DND-41 (cell line): ENCODE data around the gene ATP10D.

ENCODE experiments used
- ATAC-seq: fragments of 200-7000 bp; cut with Tn5 transposase; 3 replicates; pipeline ENCODE4 v1.9.1; 2021; ENCODE audit warnings: low read depth; ENCODE audit not compliant: insufficient read depth
- DNase-seq: peaks from one replicate; pipeline ENCODE4 v3.0.0-alpha.2; 2020
- H2AFZ ChIP-seq: 2 replicates; pipeline ENCODE4 v1.6.0; 2012; ENCODE audit warnings: low read depth, low read length
- H3K27ac ChIP-seq: 2 replicates; pipeline ENCODE4 v1.5.1; 2012; ENCODE audit warnings: low read length, inconsistent platforms
- H3K27me3 ChIP-seq: fragments of 200-600 bp; sonication (generic); 2 replicates; pipeline ENCODE4 v1.6.0; 2012; ENCODE audit warnings: low read length, mild to moderate bottlenecking, inconsistent platforms; ENCODE audit not compliant: insufficient read depth, poor library complexity
- H3K36me3 ChIP-seq: 2 replicates; pipeline ENCODE4 v1.5.1; 2012; ENCODE audit warnings: low read length, inconsistent platforms; ENCODE audit not compliant: insufficient read depth
- H3K4me1 ChIP-seq: 2 replicates; pipeline ENCODE4 v1.5.1; 2012; ENCODE audit warnings: mild to moderate bottlenecking, low read length; ENCODE audit not compliant: insufficient read depth
- H3K4me2 ChIP-seq: 2 replicates; pipeline ENCODE4 v1.6.0; 2012; ENCODE audit warnings: mild to moderate bottlenecking, moderate library complexity, low read length, inconsistent platforms; ENCODE audit not compliant: insufficient read depth
- H3K4me3 ChIP-seq, 2 experiments: fragments of 200-600 bp in 1 of 2; shearing (Covaris generic) in 1 of 2; 2 replicates each; pipeline ENCODE4 v1.5.1; 2012 to 2016; ENCODE audit warnings: inconsistent platforms in 2 of 2, low read length in 2 of 2, mild to moderate bottlenecking in 2 of 2, low read depth in 1 of 2, moderate library complexity in 1 of 2
- H3K79me2 ChIP-seq: 2 replicates; pipeline ENCODE4 v1.6.0; 2012; ENCODE audit warnings: low read length, inconsistent platforms; ENCODE audit not compliant: insufficient read depth
- H3K9ac ChIP-seq: 2 replicates; pipeline ENCODE4 v1.6.0; 2012; ENCODE audit warnings: low read depth, mild to moderate bottlenecking, inconsistent platforms, low read length, moderate library complexity
- H3K9me3 ChIP-seq: 2 replicates; pipeline ENCODE4 v1.5.1; 2012; ENCODE audit warnings: low read length, moderate library complexity, mild to moderate bottlenecking, inconsistent platforms; ENCODE audit not compliant: insufficient read depth, severe bottlenecking
- H4K20me1 ChIP-seq: 2 replicates; pipeline ENCODE4 v1.6.0; 2012; ENCODE audit warnings: low read length; ENCODE audit not compliant: insufficient read depth
- CTCF ChIP-seq: IDR thresholded peaks from 2 replicates; pipeline ENCODE4 v1.5.1; 2012; ENCODE audit warnings: borderline replicate concordance, low read length, moderate library complexity, mild to moderate bottlenecking; ENCODE audit not compliant: poor library complexity, severe bottlenecking; ENCODE audit errors: extremely low read depth
- EZH2 ChIP-seq: IDR thresholded peaks from 3 replicates; pipeline ENCODE4 v1.6.1; 2012; ENCODE audit warnings: borderline replicate concordance, low read depth, mild to moderate bottlenecking, moderate library complexity, low read length, inconsistent platforms; ENCODE audit not compliant: severe bottlenecking

The ATP10D gene

DNA sequence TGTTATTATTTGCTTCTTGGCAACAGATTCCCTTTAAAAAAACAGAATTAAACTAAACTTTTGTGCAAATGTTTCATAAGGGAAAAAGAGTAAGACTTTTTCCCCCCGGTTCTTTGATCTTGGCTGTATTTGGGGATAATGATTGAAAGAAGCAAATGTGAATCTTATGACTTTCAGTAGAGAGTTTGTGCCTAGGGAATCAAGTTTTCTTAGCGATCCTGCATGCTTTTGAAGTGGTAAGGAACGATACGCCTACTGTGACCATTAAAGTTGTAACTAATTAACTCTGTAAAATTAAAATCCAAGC, 9.0 kb downstream of the ATP10D start:
- Histone ChIP-seq H3K79me2 (peaks cover 47% of the 10 kb centered on the region), H3K4me1 (peaks cover 45% of the 10 kb centered on the region), H3K9me3 (no peaks in the 10 kb centered on the region), H3K36me3 (peaks cover 4% of the 10 kb centered on the region; the same call in 1 of the 2 replicates), H3K27ac (no peak overlapping the region; the same call in 1 of the 2 replicates), H3K4me2 (0 out of 2 replicates have a peak overlapping the region, but pooled peaks have one; percentile 12), H3K9ac (no peak overlapping the region), H3K27me3 (no peaks in the 10 kb centered on the region), H3K4me3 (no peak overlapping the region), H2AFZ (no peak overlapping the region), H4K20me1 (no peaks in the 10 kb centered on the region)
- ATAC-seq (no peak), DNase-seq (no peak)
- TF ChIP-seq EZH2 (no peak), CTCF (no peak)

DNA sequence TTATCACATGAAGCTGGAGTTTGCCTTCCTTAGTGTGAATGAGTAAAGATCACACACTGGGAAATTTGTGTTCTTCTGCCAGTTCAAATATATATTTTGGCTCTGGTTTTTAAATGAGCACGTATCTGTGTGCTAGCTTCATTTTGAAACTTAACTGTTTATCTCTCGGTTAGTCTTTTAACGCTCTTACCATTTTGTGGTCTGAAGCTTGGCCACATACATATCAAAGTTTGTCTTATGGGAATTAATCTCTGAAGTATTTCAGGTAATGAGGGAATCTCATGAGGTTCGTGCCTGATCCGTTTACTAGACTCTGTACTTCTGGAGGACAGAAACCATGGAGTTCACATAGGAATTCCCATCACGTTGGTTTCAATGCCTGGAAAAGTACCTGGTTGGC, 13.8 kb downstream of the ATP10D start:
- no peak overlapping the region for H3K9ac ChIP-seq
- no peak overlapping the region for H3K4me3 ChIP-seq
- H4K20me1 ChIP-seq, result no peaks in the 10 kb centered on the region
- peaks cover 2% of the 10 kb centered on the region for H3K4me1 ChIP-seq
- H3K79me2 ChIP-seq, result peaks cover 10% of the 10 kb centered on the region; the same call in 1 of the 2 replicates
- no peak for ATAC-seq
- H3K36me3 ChIP-seq, result peaks cover 4% of the 10 kb centered on the region; the same call in 1 of the 2 replicates
- H3K27me3 ChIP-seq, result no peaks in the 10 kb centered on the region
- TF ChIP-seq EZH2 (no peak), CTCF (no peak)
- no peak overlapping the region for H3K27ac ChIP-seq
- H3K4me2 ChIP-seq, result no peak overlapping the region
- no peak for DNase-seq
- H2AFZ ChIP-seq, result no peak overlapping the region
- H3K9me3 ChIP-seq, result no peaks in the 10 kb centered on the region

GRCh38 chr4:47499700-47500099, 14.6 kb downstream of the ATP10D start:
- DNase-seq (no peak), ATAC-seq (no peak)
- H3K4me2 ChIP-seq, result no peak overlapping the region
- H3K36me3 ChIP-seq, result 0 out of 2 replicates have a peak, but pooled peaks cover 4% of the 10 kb centered on the region
- H2AFZ ChIP-seq, result no peak overlapping the region
- no peaks in the 10 kb centered on the region for H3K4me1 ChIP-seq
- no peaks in the 10 kb centered on the region for H3K27me3 ChIP-seq
- no peak overlapping the region for H3K27ac ChIP-seq
- peaks cover 5% of the 10 kb centered on the region; the same call in 1 of the 2 replicates for H3K79me2 ChIP-seq
- H3K9ac ChIP-seq, result no peak overlapping the region
- H4K20me1 ChIP-seq, result no peaks in the 10 kb centered on the region; the same call in 1 of the 2 replicates
- no peaks in the 10 kb centered on the region for H3K9me3 ChIP-seq
- H3K4me3 ChIP-seq, result no peak overlapping the region
- no peak for TF ChIP-seq CTCF
- TF ChIP-seq EZH2, result no peak

- TF ChIP-seq CTCF (no peak), EZH2 (no peak)
- Histone ChIP-seq H3K4me2 (no peak overlapping the region), H3K9me3 (no peaks in the 10 kb centered on the region), H3K9ac (no peak overlapping the region), H2AFZ (no peak overlapping the region), H3K79me2 (peaks cover 5% of the 10 kb centered on the region; the same call in 1 of the 2 replicates), H4K20me1 (no peaks in the 10 kb centered on the region; the same call in 1 of the 2 replicates), H3K36me3 (0 out of 2 replicates have a peak, but pooled peaks cover 4% of the 10 kb centered on the region), H3K4me3 (no peak overlapping the region), H3K4me1 (no peaks in the 10 kb centered on the region), H3K27me3 (no peaks in the 10 kb centered on the region), H3K27ac (no peak overlapping the region)
- no peak for ATAC-seq
- DNase-seq, result no peak
Measured at GRCh38 chr4:47500776-47501175, 15.7 kb downstream of the ATP10D start.
